Activated CD4-positive, CD25-positive, alpha-beta regulatory T cell treated with anti-CD3 and anti-CD28 coated beads, Interleukin-2, amount 50 U/mL, for 24 hours (primary cell): ENCODE data around the gene SLC2A11.
"Not testable (repeated sequence)": the region's sequence is repeated elsewhere in the genome, so short reads cannot be mapped to it uniquely, and the experiment has no call there.

ENCODE experiments used
- ATAC-seq, 2 donors: fragments of 150-1000 bp; cut with Tn5 transposase; one replicate each; pipeline ENCODE4 v1.10.0; 2021; ENCODE audit warnings: mild to moderate bottlenecking in 1 of 2, moderate library complexity in 1 of 2

The SLC2A11 gene

GRCh38 chr22:23908587-23909205 is 51.0 kb downstream of the SLC2A11 start:
- ATAC-seq = no peak

- ATAC-seq = no peak
Observed at GRCh38 chr22:23909296-23909898, 51.7 kb downstream of the SLC2A11 start.

- ATAC-seq = no peak
Observed at GRCh38 chr22:23910496-23911190, 53.0 kb downstream of the SLC2A11 start.

GRCh38 chr22:23911318-23911980 is 53.8 kb downstream of the SLC2A11 start:
- no peak for ATAC-seq

DNA sequence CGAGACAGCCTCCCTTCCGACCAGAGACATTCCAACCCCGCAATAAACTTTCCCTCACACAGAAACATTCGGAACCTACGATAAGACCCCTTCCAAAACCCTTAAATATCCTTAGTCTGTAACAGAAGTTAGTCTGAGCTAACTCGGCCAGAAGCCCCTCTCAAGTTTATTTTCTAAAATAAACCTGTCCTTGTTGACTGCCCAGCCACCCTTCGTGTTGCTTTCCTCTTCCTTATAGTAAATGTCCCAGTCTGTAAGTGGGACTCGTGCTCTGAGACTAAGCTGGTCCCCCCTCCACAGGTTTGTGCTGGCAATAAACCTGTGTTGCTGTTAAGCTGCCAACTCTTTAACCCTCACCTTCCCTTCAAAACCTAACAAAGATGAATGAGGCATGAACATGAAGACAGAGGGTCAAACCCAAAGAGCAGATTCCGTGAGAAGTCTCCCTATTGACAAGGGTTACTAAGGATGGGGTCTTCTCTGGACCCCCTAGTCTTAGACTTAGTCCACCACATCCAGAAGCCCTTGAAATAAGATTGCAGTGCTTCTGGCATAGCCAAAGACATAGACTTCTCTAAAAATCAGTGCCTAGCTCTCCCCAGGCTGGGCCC is 54.7 kb downstream of the SLC2A11 start:
- ATAC-seq = no peak

GRCh38 chr22:23913306-23913660 is 55.6 kb downstream of the SLC2A11 start:
- ATAC-seq = peak in 1 of 2 donors; percentile 8

DNA sequence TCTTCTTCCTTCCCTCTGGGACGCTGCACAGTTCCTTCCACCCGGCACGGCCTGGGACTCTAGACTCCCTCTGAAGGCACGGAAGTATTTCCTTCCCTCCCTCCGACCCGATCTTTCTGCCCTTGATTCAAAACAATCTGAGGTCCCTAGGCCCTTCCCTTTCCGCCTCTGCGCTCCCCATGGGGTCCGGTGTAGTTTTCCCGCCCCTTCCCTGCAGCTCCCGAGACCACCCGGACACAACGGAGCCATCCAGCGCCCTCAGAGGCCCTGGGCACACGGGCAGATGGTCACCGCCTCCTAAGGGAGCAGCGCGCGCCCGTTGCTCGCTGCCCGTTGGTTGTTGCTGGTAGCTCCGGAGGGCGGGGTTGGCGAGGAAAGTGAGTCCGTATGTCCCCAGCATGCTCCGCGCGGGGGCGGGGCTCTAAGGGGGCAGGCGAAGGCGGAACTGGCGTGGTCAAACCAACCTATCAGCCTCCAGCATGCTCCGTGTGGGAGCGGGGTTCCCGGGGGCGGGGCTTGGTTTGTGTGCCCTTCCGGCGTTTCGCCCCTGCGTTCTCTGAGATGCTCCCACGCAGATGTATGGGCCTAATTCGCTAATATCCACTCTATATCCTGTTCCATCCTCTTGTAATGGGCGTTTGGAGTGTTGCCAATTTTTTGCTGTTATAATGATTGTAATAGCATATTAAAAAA is 56.1 kb downstream of the SLC2A11 start:
- ATAC-seq = peak; percentile 99 to 100

DNA sequence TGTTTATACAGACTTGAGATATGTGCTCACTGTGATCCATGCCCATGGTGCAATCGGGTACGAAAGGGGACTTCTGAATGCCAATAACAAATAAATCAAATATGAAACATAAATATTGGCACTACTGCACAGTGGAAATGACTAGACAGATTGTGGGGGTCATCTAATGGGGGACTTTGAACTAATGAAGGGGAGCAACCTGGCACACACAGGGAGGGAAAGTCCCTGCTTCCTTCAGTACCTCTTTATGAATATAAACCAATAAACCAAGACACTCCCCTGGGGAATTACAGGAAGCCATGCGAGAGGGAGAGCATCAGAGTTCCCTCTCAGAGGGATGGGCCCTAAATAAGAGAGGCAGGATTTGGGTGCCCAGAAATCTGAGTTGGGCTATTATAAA is 57.6 kb downstream of the SLC2A11 start:
- no peak for ATAC-seq

DNA sequence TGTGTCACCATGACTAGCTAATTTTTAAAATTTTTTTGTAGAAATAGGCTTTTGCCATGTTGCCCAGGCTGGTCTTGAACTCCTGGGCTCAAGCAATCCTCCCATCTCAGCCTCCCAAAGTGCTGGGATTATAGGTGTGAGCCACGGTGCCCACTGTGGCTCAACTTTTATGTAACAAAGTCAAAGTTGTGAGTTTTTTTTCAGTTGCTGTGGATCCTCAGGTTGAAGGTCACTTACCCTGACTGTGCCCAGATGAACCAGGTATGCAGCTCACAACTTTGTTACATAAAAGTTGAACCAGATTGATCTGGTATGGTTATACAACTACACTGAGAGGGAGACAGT is 62.6 kb downstream of the SLC2A11 start:
- ATAC-seq = not testable (repeated sequence)

DNA sequence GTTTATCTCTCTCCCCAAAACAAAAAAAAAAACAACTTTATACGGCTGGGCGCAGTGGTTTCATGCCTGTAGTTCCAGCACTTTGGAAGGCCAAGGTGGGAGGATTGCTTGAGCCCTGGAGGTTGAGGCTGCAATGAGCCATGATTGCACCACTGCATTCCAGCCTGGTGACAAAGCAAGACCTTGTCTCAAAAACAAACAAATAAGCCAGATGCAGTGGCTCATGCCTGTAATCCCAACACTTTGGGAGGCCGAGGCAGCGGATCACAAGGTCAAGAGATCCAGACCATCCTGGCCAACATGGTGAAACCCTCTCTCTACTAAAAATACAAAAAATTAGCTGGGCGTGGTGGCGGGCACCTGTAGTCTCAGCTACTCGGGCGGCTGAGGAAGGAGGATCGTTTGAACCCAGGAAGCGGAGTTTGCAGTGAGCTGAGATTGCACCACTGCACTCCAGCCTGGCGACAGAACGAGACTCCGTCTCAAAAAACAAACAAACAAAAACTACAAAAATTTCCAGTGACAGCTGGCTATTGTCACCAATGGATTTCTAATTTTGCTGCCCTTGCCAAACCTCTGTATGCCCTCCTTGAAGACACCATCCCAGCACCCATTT is 64.0 kb downstream of the SLC2A11 start:
- ATAC-seq = not testable (repeated sequence)

GRCh38 chr22:23922921-23923320 is 65.2 kb downstream of the SLC2A11 start:
- ATAC-seq = no peak

- no peak for ATAC-seq
Observed at GRCh38 chr22:23925020-23925606, 67.4 kb downstream of the SLC2A11 start.

DNA sequence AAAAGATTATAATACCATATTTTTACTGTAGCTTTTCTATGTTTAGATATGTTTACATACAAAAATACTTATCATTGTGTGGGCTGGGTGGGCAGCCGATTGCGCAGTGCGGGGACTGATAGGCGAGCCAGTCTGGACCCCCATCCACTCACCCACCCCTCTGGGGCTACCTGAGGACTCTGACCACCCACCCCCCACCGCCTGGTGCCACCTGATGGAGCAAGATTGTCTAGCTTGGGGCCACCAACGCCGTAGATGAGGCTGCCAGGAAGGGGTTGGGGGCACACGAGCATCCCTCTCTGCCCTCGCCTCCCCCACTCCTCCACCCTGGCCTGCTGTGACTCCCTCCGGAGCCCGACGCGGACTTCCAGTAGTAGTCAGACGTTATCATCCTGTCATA is 68.9 kb downstream of the SLC2A11 start:
- ATAC-seq = no peak
